Heart right ventricle (tissue), 16 donors: ENCODE measurements around the gene ELFN2. TPM values are rescaled to one million over a fixed set of nuclear protein-coding genes. Genes with fewer than 3 reads are reported as not detected.

Source experiments
- ATAC-seq, 8 donors: fragments of 200-7000 bp; cut with Tn5 transposase; one replicate each; pipeline ENCODE4 v1.9.1; 2020; ENCODE audit warnings: mild to moderate bottlenecking in 8 of 8, moderate library complexity in 8 of 8, moderate number of reproducible peaks in 1 of 8
- DNase-seq, 2 donors: peaks; one replicate each; pipeline ENCODE4 v3.0.0-alpha.2; 2020
- H3K27ac ChIP-seq, 10 donors: fragments of 200-600 bp; sonication (generic) in 2 of 10; one replicate each; pipeline versions ENCODE4 v1.5.0 to v1.8.0; 2020 to 2022; ENCODE audit warnings: mild to moderate bottlenecking in 3 of 10
- H3K27me3 ChIP-seq, 7 donors: fragments of 200-600 bp; one replicate each; pipeline ENCODE4 v1.8.0; 2021 to 2022; ENCODE audit warnings: mild to moderate bottlenecking in 2 of 7
- H3K36me3 ChIP-seq, 9 donors: fragments of 200-600 bp; sonication (generic) in 1 of 9; one replicate each; pipeline versions ENCODE4 v1.5.0 to v1.8.0; 2020 to 2022; ENCODE audit warnings: mild to moderate bottlenecking in 2 of 9
- H3K4me1 ChIP-seq, 9 donors: fragments of 200-600 bp; sonication (generic) in 1 of 9; one replicate each; pipeline versions ENCODE4 v1.5.0 to v1.8.0; 2020 to 2022; ENCODE audit warnings: mild to moderate bottlenecking in 4 of 9
- H3K4me3 ChIP-seq, 10 donors: fragments of 200-600 bp; sonication (generic) in 2 of 10; one replicate each; pipeline versions ENCODE4 v1.5.0 to v1.8.0; 2020 to 2022; ENCODE audit warnings: mild to moderate bottlenecking in 7 of 10, moderate library complexity in 2 of 10
- H3K9me3 ChIP-seq, 11 donors: fragments of 200-600 bp in 10 of 11; sonication (generic) in 2 of 11; one replicate each; pipeline versions ENCODE4 v1.5.0 to v1.8.0; 2013 to 2022; ENCODE audit warnings: mild to moderate bottlenecking in 2 of 11, control low read depth in 1 of 11, moderate library complexity in 1 of 11
- CTCF ChIP-seq, 9 donors: fragments of 200-600 bp; sonication (generic) in 2 of 9; IDR thresholded peaks; one replicate each; pipeline versions ENCODE4 v1.5.0 to v1.8.0; 2021 to 2022; ENCODE audit warnings: antibody characterized with exemption in 9 of 9, mild to moderate bottlenecking in 5 of 9, moderate library complexity in 1 of 9
- WGBS, 2 donors: extraction: QIAGEN DNeasy Blood & Tissue Kit; methylation state at CpG; one replicate each; pipeline ENCODE4 v1.1.7; 2013; ENCODE audit warnings: inconsistent platforms in 1 of 2; 5-methylcytosine and 5-hydroxymethylcytosine counted together
- intact Hi-C, 10 donors: fragments of 100-400 bp; cut with DNase I; formaldehyde crosslinking; loops; one replicate each; pipeline versions ENCODE4 v1.11.1 to v1.14.2; 2022
- polyA plus RNA-seq, 2 donors: library from polyadenylated mRNA; stranded (reverse); fragments of 200-250 nt; gene quantifications; one replicate each; pipeline ENCODE4 v1.2.3, GENCODE V29; 2013
- total RNA-seq, 10 donors: library from RNA; stranded (reverse); fragmentation: NEBNext Ultra II Directional in 3 of 10; extraction: Animal tissue kit (Norgen Biotek cat#: 25700) in 3 of 10; gene quantifications; one replicate each; pipeline versions ENCODE4 v1.2.1 to v1.2.4, GENCODE V29; 2021 to 2023
- donor health status: Arrhythmogenic right ventricular cardiomyopathy.
- donor health status: ischemic (EF 13 %, LVEDD 7.1; RV severe dilation, severe dysfunction).
- donor health status: healthy with polysubstance abuse.
- donor health status: DM: no; HTN: yes; CAD: no.
- donor health status: DM: no; HTN: no; CAD: no.
- donor health status: ischemic (EF 25% LVEDD 6.9; RV normal size, moderate dysfunction).
- donor health status: ischemic (EF 25% LVEDD 5.7; RV mildly dilated, moderate dysfunction).
- donor health status: healthy.
- donor health status: DM: yes; HTN: yes; CAD: no.
- donor health status: Ischemic cardiomyopathy.
- donor health status: ischemic (EF 35%, LVEDD 5.7; RV mildly dilated, moderate dysfunction).
- donor health status: nonischemic (EF 11% LVEDD 7.7; RV severe dilation, severe dysfunction).
- donor health status: DM: yes; HTN: yes; CAD: no.
- donor health status: PGD.
- donor health status: ischemic (EF 29% LVEDD 5.4; RV normal size, mild dysfunction).
- donor health status: nonischemic (EF 23%, LVEDD 6.1; RV moderate dilation, normal function).

The ELFN2 gene
- total and polyA plus RNA-seq, 12 donors = under 0.01 to 0.21 (median 0.05) TPM; not detected in 4

GRCh38 chr22:37459206-37459605, 31.9 kb upstream of the ELFN2 start:
- DNase-seq (no peak), ATAC-seq (no peak)
- H3K9me3 ChIP-seq = no peaks in the 10 kb centered on the region
- WGBS, 2 donors = 64 to 66% methylated on average over 9 of the region's 9 CpGs
- H3K4me1 ChIP-seq = peaks cover 0 to 5% (median 0%) of the 10 kb centered on the region in 9 donors
- H3K4me3 ChIP-seq = no peak overlapping the region
- intact Hi-C loops = loop anchor here in 5 of 10 donors (2.0 to 10.0 kb wide), 5 partner anchors 142 to 197 kb away; no protein-coding TSS in a partner anchor
- H3K27ac ChIP-seq = no peak overlapping the region
- TF ChIP-seq CTCF (IDR thresholded peaks at IDR 0.05) = no peak
- peaks cover 0 to 4% (median 0%) of the 10 kb centered on the region in 9 donors for H3K36me3 ChIP-seq
- peaks cover 5 to 71% (median 25%) of the 10 kb centered on the region in 7 donors for H3K27me3 ChIP-seq

GRCh38 chr22:37457093-37457893, 30.0 kb upstream of the ELFN2 start:
- DNase-seq (peak; percentile 61), ATAC-seq (peak; percentile 58 to 88 (median 81))
- Histone ChIP-seq H3K4me1 (peaks cover 0 to 5% (median 0%) of the 10 kb centered on the region in 9 donors), H3K4me3 (no peak overlapping the region), H3K9me3 (no peaks in the 10 kb centered on the region), H3K27me3 (peaks cover 5 to 77% (median 27%) of the 10 kb centered on the region in 7 donors), H3K36me3 (peaks cover 0 to 4% (median 0%) of the 10 kb centered on the region in 9 donors), H3K27ac (no peak overlapping the region)
- intact Hi-C loops = loop anchor here in 8 of 10 donors (1.0 to 10.0 kb wide), 6 partner anchors 140 to 195 kb away; no protein-coding TSS in a partner anchor
- peak; percentile 62 to 93 (median 83) for TF ChIP-seq CTCF (IDR thresholded peaks at IDR 0.05)
- 40 to 42% methylated on average over 4 of the region's 4 CpGs for WGBS, 2 donors

- no peak overlapping the region for H3K27ac ChIP-seq
- H3K27me3 ChIP-seq = peaks cover 5 to 69% (median 27%) of the 10 kb centered on the region in 7 donors
- ATAC-seq (no peak), DNase-seq (no peak)
- peaks cover 0 to 5% (median 0%) of the 10 kb centered on the region in 9 donors for H3K4me1 ChIP-seq
- intact Hi-C loops = loop anchor here in 7 of 10 donors (2.0 to 10.0 kb wide), 5 partner anchors 139 to 194 kb away; no protein-coding TSS in a partner anchor
- no peak for TF ChIP-seq CTCF (IDR thresholded peaks at IDR 0.05)
- 63 to 73% methylated on average over 17 of the region's 17 CpGs for WGBS, 2 donors
- H3K36me3 ChIP-seq = peaks cover 0 to 4% (median 0%) of the 10 kb centered on the region in 9 donors
- H3K9me3 ChIP-seq = peaks cover 0 to 5% (median 0%) of the 10 kb centered on the region in 11 donors
- H3K4me3 ChIP-seq = no peak overlapping the region
These were observed 29.1 kb upstream of the ELFN2 start for GRCh38 chr22:37456346-37456745.

GRCh38 chr22:37455896-37456295, 28.6 kb upstream of the ELFN2 start:
- TF ChIP-seq CTCF (IDR thresholded peaks at IDR 0.05) = no peak
- no peak overlapping the region for H3K27ac ChIP-seq
- 54 to 71% methylated on average over 14 of the region's 14 CpGs for WGBS, 2 donors
- H3K27me3 ChIP-seq = peaks cover 5 to 67% (median 27%) of the 10 kb centered on the region in 7 donors
- ATAC-seq = no peak
- H3K36me3 ChIP-seq = peaks cover 0 to 4% (median 0%) of the 10 kb centered on the region in 9 donors
- intact Hi-C loops = loop anchor here in 7 of 10 donors (2.0 to 10.0 kb wide), 5 partner anchors 139 to 194 kb away; no protein-coding TSS in a partner anchor
- DNase-seq = no peak
- peaks cover 0 to 5% (median 0%) of the 10 kb centered on the region in 9 donors for H3K4me1 ChIP-seq
- H3K9me3 ChIP-seq = peaks cover 0 to 9% (median 0%) of the 10 kb centered on the region in 11 donors
- H3K4me3 ChIP-seq = no peak overlapping the region
